Measurements from ENCODE around the gene CREBRF.
A peak's percentile ranks its signal among the peaks of the same experiment; 100 is the strongest.
"Not testable (repeated sequence)": the region's sequence is repeated elsewhere in the genome, so short reads cannot be mapped to it uniquely, and the experiment has no call there.

Gene CREBRF

GRCh38 chr5:173089581-173089980, 33.4 kb downstream of the CREBRF start:
- DNase-seq, result no peak

GRCh38 chr5:173090639-173091038, 34.5 kb downstream of the CREBRF start:
- DNase-seq, result no peak

- DNase-seq, result no peak
Observed at GRCh38 chr5:173091981-173092380, 35.8 kb downstream of the CREBRF start.

- no peak for DNase-seq
Observed at GRCh38 chr5:173093606-173094005, 37.5 kb downstream of the CREBRF start.

- DNase-seq, result no peak
Observed at GRCh38 chr5:173094012-173094661, 38.0 kb downstream of the CREBRF start.

- no peak for DNase-seq
Observed at GRCh38 chr5:173098787-173099186, 42.6 kb downstream of the CREBRF start.

- DNase-seq, result no peak
Observed at GRCh38 chr5:173099461-173099860, 43.3 kb downstream of the CREBRF start.

GRCh38 chr5:173101245-173101644, 45.1 kb downstream of the CREBRF start:
- no peak for DNase-seq

- no peak for DNase-seq
Observed at GRCh38 chr5:173103411-173103810, 47.3 kb downstream of the CREBRF start.

GRCh38 chr5:173108914-173109313, 52.8 kb downstream of the CREBRF start:
- no peak for DNase-seq

- no peak for DNase-seq
Observed at GRCh38 chr5:173114536-173114935, 58.4 kb downstream of the CREBRF start.

- DNase-seq, result no peak
Observed at GRCh38 chr5:173119719-173120118, 63.6 kb downstream of the CREBRF start.

GRCh38 chr5:173123416-173123815, 67.3 kb downstream of the CREBRF start:
- no peak for DNase-seq

GRCh38 chr5:173132166-173132565, 76.0 kb downstream of the CREBRF start:
- not testable (repeated sequence) for DNase-seq

- no peak for DNase-seq
Observed at GRCh38 chr5:173138707-173139106, 82.6 kb downstream of the CREBRF start.

- DNase-seq, result no peak
Observed at GRCh38 chr5:173139631-173140030, 83.5 kb downstream of the CREBRF start.

- no peak for DNase-seq
Observed at GRCh38 chr5:173140769-173141168, 84.6 kb downstream of the CREBRF start.

GRCh38 chr5:173143567-173143966, 87.4 kb downstream of the CREBRF start:
- no peak for DNase-seq

- peak; percentile 94 to 97 (median 96) for DNase-seq
Observed at GRCh38 chr5:173144200-173145176, 88.3 kb downstream of the CREBRF start, which contains the start of gene BNIP1. TSS of gene BNIP1 (plus strand) at chr5:173144531. CDS start at chr5:173144546, 15 bp downstream.

GRCh38 chr5:173148354-173148753, 92.2 kb downstream of the CREBRF start:
- no peak for DNase-seq

- DNase-seq, result no peak
Observed at GRCh38 chr5:173152547-173152946, 96.4 kb downstream of the CREBRF start.

- DNase-seq, result no peak
Observed at GRCh38 chr5:173153842-173154241, 97.7 kb downstream of the CREBRF start.

- not testable (repeated sequence) for DNase-seq
Observed at GRCh38 chr5:173154619-173155018, 98.5 kb downstream of the CREBRF start.

GRCh38 chr5:173155912-173156311, 99.8 kb downstream of the CREBRF start:
- no peak for DNase-seq
